ENCODE data around the gene ASCC3. TPM values are rescaled to one million over a fixed set of nuclear protein-coding genes. Genes with fewer than 3 reads are reported as not detected.

The ASCC3 gene
- total RNA-seq, 1 experiment from 2014 or later, result 32.2 TPM

DNA sequence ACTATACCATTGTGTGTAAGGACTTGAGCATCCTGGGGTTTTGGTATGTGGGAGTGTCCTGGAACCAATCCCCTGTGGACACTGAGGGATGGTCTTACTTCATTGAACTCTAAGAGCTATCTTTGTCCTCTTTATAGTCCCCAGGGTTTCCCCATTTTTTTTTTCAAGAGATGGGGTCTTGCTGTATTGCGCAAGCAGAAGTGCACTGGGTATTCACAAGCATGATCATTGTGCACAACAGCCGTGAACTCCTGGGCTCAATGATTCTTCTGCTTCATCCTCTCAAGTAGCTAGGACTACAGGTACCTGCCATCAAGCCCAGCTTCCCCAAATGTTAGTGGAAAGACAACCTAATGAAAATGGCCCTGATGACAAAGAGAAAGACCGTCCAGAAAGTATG is 2.2 kb upstream of the ASCC3 start:
- BruUV-seq (replicated peaks), result no TSS peak
- DNase-seq (ENCODE audit: low spot score), result no peak
- no peak overlapping the region for H3K27ac ChIP-seq (ENCODE audit: low read depth, low read length, poor library complexity, severe bottlenecking)
- H3K36me3 ChIP-seq (ENCODE audit: insufficient read depth, low read length, poor library complexity, severe bottlenecking), result no peaks in the 10 kb centered on the region
- H3K9me3 ChIP-seq (ENCODE audit: low read depth, low read length, poor library complexity, severe bottlenecking), result no peaks in the 10 kb centered on the region
- intact Hi-C loops (cut with micrococcal nuclease; ENCODE audit: unreplicated experiment), result no loop called here
- H3K27me3 ChIP-seq (replicated peaks; ENCODE audit: insufficient read depth, low read depth, low read length, poor library complexity), result no peaks in the 10 kb centered on the region
- no peak for TF ChIP-seq EZH2 (IDR thresholded peaks at IDR 0.05; ENCODE audit: borderline replicate concordance, low read depth, low read length, poor library complexity, severe bottlenecking)
- TF ChIP-seq, protein P1, sequence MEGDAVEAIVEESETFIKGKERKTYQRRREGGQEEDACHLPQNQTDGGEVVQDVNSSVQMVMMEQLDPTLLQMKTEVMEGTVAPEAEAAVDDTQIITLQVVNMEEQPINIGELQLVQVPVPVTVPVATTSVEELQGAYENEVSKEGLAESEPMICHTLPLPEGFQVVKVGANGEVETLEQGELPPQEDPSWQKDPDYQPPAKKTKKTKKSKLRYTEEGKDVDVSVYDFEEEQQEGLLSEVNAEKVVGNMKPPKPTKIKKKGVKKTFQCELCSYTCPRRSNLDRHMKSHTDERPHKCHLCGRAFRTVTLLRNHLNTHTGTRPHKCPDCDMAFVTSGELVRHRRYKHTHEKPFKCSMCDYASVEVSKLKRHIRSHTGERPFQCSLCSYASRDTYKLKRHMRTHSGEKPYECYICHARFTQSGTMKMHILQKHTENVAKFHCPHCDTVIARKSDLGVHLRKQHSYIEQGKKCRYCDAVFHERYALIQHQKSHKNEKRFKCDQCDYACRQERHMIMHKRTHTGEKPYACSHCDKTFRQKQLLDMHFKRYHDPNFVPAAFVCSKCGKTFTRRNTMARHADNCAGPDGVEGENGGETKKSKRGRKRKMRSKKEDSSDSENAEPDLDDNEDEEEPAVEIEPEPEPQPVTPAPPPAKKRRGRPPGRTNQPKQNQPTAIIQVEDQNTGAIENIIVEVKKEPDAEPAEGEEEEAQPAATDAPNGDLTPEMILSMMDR (conservative IDR thresholded peaks at IDR 0.05; ENCODE audit: low read depth, low read length), result no peak
- no peak overlapping the region for H3K4me3 ChIP-seq (ENCODE audit: low read depth, low read length, poor library complexity, severe bottlenecking)
- ChIA-PET CTCF (no interaction called here), POLR2A (ENCODE audit: low non-redundant PET) (no interaction called here)
- peaks cover 8% of the 10 kb centered on the region for H3K4me1 ChIP-seq (ENCODE audit: insufficient read depth, low read length, poor library complexity, severe bottlenecking)

DNA sequence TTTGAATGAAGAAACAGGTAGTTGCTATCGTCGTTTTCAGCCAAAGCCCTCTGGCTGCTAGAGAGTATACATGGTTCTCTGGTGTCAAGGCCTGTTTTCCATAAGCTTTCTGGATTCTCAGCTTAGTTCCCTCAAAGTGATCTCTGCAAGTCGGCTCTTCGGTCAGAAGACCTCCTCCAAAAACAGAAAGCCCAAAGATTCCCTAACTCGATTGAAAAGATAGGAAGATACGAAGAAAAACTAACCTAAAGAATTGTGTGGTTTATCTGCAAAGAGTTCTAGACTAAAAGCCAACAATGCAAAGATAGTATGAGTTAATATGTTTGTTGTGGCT is 545 bp upstream of the ASCC3 start:
- intact Hi-C loops (cut with micrococcal nuclease; ENCODE audit: unreplicated experiment), result no loop called here
- H3K4me3 ChIP-seq (ENCODE audit: low read depth, low read length, poor library complexity, severe bottlenecking), result peak overlapping the region; percentile 97
- DNase-seq (ENCODE audit: low spot score), result no peak
- no TSS peak for BruUV-seq (replicated peaks)
- H3K4me1 ChIP-seq (ENCODE audit: insufficient read depth, low read length, poor library complexity, severe bottlenecking), result peaks cover 8% of the 10 kb centered on the region
- no peaks in the 10 kb centered on the region for H3K27me3 ChIP-seq (replicated peaks; ENCODE audit: insufficient read depth, low read depth, low read length, poor library complexity)
- ChIA-PET POLR2A (ENCODE audit: low non-redundant PET) (no interaction called here), CTCF (no interaction called here)
- no peak for TF ChIP-seq EZH2 (IDR thresholded peaks at IDR 0.05; ENCODE audit: borderline replicate concordance, low read depth, low read length, poor library complexity, severe bottlenecking)
- TF ChIP-seq, protein P1 (conservative IDR thresholded peaks at IDR 0.05; ENCODE audit: low read depth, low read length), result no peak
- no peaks in the 10 kb centered on the region for H3K36me3 ChIP-seq (ENCODE audit: insufficient read depth, low read length, poor library complexity, severe bottlenecking)
- H3K27ac ChIP-seq (ENCODE audit: low read depth, low read length, poor library complexity, severe bottlenecking), result peak overlapping the region; percentile 88
- H3K9me3 ChIP-seq (ENCODE audit: low read depth, low read length, poor library complexity, severe bottlenecking), result no peaks in the 10 kb centered on the region

DNA sequence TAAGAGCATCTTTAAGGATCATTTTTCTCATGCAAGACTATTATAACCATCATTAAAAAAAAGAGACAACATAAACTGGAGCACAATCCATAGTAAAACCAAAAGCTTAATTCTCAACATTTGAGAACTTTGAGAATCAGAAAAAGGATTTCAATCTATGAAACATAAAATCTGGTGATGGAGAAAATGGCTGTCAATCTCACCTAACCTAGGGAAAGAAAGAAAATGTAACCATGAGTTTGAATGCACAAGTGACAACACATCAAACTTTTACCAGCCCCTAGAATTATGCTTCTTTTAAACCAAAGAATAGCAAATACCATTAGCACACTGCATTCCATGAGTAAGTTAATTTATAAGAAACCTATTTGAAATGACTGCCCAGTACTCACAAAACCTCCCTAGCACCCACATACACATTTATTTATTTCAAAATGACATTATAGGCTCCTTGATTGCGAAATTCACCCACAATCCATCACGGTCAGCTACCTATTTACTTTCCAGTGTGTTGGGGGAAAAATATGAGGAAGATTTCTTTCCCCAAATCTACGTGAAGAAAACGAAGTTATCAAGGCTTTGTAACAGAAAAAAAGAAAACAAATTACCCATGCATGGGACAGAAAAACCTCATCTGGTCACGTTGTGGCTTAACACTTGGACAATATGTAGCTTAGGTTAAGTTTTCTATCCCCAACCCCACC is 828 bp downstream of the ASCC3 start:
- ChIA-PET POLR2A (ENCODE audit: low non-redundant PET) (no interaction called here), CTCF (no interaction called here)
- H3K27me3 ChIP-seq (replicated peaks; ENCODE audit: insufficient read depth, low read depth, low read length, poor library complexity), result no peaks in the 10 kb centered on the region
- H3K36me3 ChIP-seq (ENCODE audit: insufficient read depth, low read length, poor library complexity, severe bottlenecking), result no peaks in the 10 kb centered on the region
- TF ChIP-seq, protein P1 (conservative IDR thresholded peaks at IDR 0.05; ENCODE audit: low read depth, low read length), result no peak
- no peak for TF ChIP-seq EZH2 (IDR thresholded peaks at IDR 0.05; ENCODE audit: borderline replicate concordance, low read depth, low read length, poor library complexity, severe bottlenecking)
- DNase-seq (ENCODE audit: low spot score), result peak; percentile 12
- peak overlapping the region; percentile 88 for H3K27ac ChIP-seq (ENCODE audit: low read depth, low read length, poor library complexity, severe bottlenecking)
- H3K4me1 ChIP-seq (ENCODE audit: insufficient read depth, low read length, poor library complexity, severe bottlenecking), result peaks cover 8% of the 10 kb centered on the region
- intact Hi-C loops (cut with micrococcal nuclease; ENCODE audit: unreplicated experiment), result no loop called here
- TSS peak; percentile 36 for BruUV-seq (replicated peaks)
- H3K9me3 ChIP-seq (ENCODE audit: low read depth, low read length, poor library complexity, severe bottlenecking), result no peaks in the 10 kb centered on the region
- peak overlapping the region; percentile 97 for H3K4me3 ChIP-seq (ENCODE audit: low read depth, low read length, poor library complexity, severe bottlenecking)
